AG10803 (cell line): Measurements from ENCODE around the gene APC.
A peak's percentile ranks its signal among the peaks of the same experiment; 100 is the strongest.

ENCODE experiments used
- DNase-seq: peaks from one replicate; pipeline ENCODE4 v3.0.0; 2010; ENCODE audit warnings: low read depth
- H3K4me3 ChIP-seq: 2 replicates; pipeline ENCODE4 v1.5.1; 2011; ENCODE audit warnings: mild to moderate bottlenecking, low read length, control low read depth
- TF ChIP-seq, protein P1 (sequence below): conservative IDR thresholded peaks from 2 replicates; pipeline ENCODE4 v1.5.1; 2011; ENCODE audit warnings: mild to moderate bottlenecking, low read length, control low read depth, inconsistent platforms

The APC gene

DNA sequence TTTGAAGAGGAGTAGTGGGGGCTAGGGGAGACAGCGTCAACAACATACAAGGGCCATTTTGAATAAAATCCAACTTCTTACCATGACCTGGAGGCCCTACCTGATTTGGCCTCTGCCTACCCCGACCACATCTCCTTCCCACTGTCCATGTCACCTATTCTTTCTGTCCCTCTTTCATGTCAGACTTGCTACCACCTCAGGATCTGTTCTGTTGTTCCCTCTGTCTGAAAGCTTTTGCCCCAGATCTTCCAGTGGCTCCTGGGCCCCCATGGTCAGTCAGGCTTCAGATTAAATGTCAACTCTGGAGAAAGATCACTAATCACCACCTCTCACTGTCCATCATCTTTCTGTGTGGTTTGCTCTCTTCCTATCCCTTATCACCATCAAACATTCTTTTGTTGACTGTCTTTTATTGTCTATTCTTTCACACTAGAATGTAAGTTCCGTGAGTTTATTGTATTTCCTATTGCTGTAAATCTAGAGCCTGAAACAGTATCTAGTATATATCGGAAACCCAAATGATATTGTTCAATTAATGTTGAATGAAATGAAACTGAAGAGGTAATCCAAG, 31.2 kb upstream of the APC start:
- no peak overlapping the region for H3K4me3 ChIP-seq
- DNase-seq = no peak
- TF ChIP-seq, protein P1, sequence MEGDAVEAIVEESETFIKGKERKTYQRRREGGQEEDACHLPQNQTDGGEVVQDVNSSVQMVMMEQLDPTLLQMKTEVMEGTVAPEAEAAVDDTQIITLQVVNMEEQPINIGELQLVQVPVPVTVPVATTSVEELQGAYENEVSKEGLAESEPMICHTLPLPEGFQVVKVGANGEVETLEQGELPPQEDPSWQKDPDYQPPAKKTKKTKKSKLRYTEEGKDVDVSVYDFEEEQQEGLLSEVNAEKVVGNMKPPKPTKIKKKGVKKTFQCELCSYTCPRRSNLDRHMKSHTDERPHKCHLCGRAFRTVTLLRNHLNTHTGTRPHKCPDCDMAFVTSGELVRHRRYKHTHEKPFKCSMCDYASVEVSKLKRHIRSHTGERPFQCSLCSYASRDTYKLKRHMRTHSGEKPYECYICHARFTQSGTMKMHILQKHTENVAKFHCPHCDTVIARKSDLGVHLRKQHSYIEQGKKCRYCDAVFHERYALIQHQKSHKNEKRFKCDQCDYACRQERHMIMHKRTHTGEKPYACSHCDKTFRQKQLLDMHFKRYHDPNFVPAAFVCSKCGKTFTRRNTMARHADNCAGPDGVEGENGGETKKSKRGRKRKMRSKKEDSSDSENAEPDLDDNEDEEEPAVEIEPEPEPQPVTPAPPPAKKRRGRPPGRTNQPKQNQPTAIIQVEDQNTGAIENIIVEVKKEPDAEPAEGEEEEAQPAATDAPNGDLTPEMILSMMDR = no peak

DNA sequence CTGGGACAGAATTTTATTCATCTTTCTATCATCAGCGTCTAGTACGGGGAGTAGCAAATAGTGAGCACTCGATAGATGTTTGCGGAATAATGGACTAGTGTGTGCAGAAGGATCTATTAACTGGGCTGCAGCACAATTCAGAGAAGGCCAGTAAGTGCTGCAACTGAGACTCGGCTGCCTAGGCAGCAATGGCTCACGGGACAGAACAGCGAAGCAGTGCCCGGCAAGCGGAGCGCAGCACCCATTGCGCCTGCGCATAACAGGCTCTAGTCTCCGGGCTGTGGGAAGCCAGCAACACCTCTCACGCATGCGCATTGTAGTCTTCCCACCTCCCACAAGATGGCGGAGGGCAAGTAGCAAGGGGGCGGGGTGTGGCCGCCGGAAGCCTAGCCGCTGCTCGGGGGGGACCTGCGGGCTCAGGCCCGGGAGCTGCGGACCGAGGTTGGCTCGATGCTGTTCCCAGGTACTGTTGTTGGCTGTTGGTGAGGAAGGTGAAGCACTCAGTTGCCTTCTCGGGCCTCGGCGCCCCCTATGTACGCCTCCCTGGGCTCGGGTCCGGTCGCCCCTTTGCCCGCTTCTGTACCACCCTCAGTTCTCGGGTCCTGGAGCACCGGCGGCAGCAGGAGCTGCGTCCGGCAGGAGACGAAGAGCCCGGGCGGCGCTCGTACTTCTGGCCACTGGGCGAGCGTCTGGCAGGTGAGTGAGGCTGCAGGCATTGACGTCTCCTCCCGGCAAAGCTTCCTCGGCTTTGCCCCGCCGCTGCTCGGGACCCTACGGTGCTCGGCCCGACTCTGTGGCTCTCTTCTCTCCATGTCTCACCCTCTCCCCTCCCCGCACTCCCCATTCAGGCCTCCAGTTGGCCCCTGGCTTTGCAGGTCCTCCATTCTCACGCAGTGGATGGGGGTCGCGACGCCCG, 30.2 kb upstream of the APC start:
- TF ChIP-seq, protein P1 = no peak; the same call in 1 of the 2 replicates
- peak overlapping the region; percentile 93 for H3K4me3 ChIP-seq
- DNase-seq = peak; percentile 98

DNA sequence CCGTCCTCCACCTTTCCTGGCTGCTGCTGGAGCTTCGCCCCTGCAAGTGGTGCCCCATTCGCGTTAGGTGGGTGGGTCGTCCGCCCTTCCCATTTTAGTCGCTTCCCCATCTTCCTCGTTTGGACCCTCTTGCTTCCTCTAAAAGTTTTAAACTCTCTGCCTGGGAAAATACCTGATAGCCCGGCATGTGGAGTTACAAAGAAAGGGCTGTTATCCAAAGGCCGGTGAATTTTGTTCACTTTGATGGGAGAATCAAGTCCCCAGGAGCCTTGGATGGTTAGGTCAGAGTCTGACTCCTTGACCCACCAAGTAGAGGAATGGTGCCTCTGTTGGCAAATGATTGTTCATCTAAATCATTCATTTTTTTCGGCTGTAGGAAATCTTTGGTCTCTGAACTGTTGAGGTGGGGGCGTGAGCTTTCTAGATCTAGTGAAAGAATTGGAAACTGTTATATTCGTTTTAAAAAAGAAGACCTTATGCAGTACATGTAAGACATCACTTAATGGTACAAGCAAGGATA, 29.5 kb upstream of the APC start:
- TF ChIP-seq, protein P1 = no peak
- H3K4me3 ChIP-seq = peak overlapping the region; percentile 93
- DNase-seq = no peak

DNA sequence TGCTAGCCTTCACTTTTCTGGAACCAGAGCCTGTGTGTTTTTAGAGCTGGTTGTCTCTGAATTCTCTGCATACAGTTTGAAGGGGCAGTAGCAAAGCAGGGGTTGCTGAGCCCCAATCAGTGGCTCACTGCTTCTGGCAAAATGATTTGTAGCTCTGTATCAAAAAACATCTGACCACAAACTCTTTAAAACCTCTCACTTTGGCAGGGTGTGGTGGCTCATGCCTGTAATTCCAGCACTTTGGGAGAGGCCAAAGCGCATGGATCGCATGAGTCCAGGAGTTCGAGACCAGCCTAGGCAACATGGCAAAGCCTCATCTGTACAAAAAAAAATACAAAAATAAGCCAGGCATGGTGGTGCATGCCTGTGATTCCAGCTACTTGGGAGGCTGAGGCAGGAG, 28.3 kb upstream of the APC start:
- DNase-seq = peak; percentile 45
- peak overlapping the region; percentile 93 for H3K4me3 ChIP-seq
- TF ChIP-seq, protein P1 = no peak

DNA sequence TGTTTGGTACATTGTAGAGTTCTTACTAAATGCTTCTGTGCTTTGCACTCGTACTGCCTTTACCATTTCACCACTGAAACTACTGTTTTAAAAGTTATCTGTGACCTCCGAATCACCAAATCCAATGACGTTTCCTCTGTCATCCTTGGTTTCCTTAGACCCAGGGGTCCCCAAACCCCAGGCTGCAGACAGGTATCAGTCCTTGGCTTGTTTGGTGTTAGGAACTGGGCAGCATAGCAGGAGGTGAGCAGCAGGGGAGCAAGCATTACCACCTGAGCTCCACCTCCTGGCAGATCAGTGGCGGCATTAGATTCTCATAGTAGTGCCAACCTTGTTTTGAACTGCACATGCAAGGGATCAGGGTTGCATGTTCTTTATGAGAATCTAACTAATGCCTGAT, 26.8 kb upstream of the APC start:
- H3K4me3 ChIP-seq = no peak overlapping the region
- TF ChIP-seq, protein P1 = no peak
- DNase-seq = no peak

DNA sequence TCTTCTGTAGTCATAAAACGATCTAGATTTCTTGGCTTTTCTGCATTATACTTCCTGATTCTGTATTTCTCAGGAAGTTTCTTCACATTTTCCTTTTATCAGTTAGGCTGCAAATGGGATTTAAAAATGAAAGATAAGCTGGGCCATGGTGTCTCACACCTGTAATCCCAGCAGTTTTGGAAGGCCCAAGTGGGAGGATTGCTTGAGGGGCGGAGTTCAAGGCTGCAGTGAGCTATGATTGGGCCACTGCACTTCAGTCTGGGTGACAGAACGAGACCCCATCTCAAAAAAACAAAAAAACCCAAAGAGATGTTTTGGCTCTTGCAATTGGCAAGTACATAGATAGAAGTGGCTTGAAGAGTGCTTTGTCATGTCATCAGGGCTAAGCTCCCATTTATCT, 26.2 kb upstream of the APC start:
- DNase-seq = no peak
- TF ChIP-seq, protein P1 = no peak
- no peak overlapping the region for H3K4me3 ChIP-seq
